ENCODE measurements around the gene SULT2B1. TPM values are rescaled to one million over a fixed set of nuclear protein-coding genes. Genes with fewer than 3 reads are reported as not detected.

The SULT2B1 gene
- total RNA-seq, 2 experiments from 2014 or later = 0.21 to 0.30 TPM

GRCh38 chr19:48554385-48555091 lies 2.6 kb downstream of the SULT2B1 start:
- ChIA-PET CTCF (no interaction called here), POLR2A (no interaction called here)
- H3K27ac Mint-ChIP-seq = peak overlapping the region; percentile 17

DNA sequence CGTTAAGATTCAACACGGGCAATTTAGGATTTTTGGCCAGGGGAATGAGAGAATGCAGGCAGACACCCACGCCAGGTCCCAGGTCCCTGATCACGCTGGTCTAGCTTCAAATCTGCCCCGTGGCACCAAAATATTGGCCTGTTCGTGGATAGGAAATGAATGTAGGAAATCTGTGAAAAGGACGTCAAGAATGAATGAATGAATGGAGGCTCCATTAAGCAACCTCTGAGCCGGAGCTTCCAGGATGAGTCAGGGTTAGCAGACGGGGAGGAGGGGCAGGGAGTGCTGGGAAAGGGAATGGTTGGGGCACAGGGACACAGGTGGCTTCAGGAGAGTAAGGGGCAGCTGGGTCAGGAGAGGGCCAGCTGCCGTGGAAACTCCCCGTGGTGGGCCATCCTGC lies 4.2 kb downstream of the SULT2B1 start:
- Mint-ChIP-seq H3K27me3 (peaks cover 4% of the 10 kb centered on the region), H3K36me3 (ENCODE audit: low read depth) (no peaks in the 10 kb centered on the region)
- CTCF ChIA-PET = no interaction called here

More at GRCh38 chr19:48554385-48555091, 2.6 kb downstream of the SULT2B1 start:
- peaks cover 3% of the 10 kb centered on the region for H3K4me1 Mint-ChIP-seq
- H3K4me3 Mint-ChIP-seq = no peak overlapping the region
- H3K36me3 Mint-ChIP-seq (ENCODE audit: low read depth) = no peaks in the 10 kb centered on the region
- H3K27me3 Mint-ChIP-seq = peaks cover 4% of the 10 kb centered on the region
- no peaks in the 10 kb centered on the region for H3K9me3 Mint-ChIP-seq
- DNase-seq = no peak

DNA sequence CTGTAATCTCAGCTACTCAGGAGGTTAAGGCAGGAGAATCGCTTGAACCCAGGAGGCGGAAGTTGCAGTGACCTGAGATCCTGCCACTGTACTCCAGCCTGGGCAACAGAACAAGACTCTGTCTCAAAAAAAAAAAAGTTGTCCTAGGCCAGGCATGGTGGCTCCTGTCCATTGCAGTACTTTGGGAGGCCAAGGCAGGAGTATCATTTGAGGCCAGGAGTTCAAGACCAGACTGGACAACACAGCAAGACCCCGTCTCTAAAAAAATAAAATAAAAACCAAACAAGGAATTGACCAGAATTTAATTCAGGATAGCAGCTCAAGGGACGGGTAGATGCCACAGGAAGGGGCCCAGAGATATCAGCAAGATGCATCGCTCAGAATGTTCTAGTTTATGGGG lies 4.9 kb downstream of the SULT2B1 start:
- CTCF ChIA-PET = interaction anchor here (0.6 to 0.8 kb wide), 2 partner anchors 11 to 27 kb away, joined by 3 to 6 read pairs; no protein-coding TSS in a partner anchor
- Mint-ChIP-seq H3K4me3 (no peak overlapping the region), H3K4me1 (peaks cover 3% of the 10 kb centered on the region), H3K27ac (no peak overlapping the region), H3K36me3 (ENCODE audit: low read depth) (no peaks in the 10 kb centered on the region), H3K27me3 (peaks cover 4% of the 10 kb centered on the region), H3K9me3 (no peaks in the 10 kb centered on the region)
- POLR2A ChIA-PET = no interaction called here
- DNase-seq = no peak

More for the DNA sequence above, 4.2 kb downstream of the SULT2B1 start:
- H3K4me3 Mint-ChIP-seq = no peak overlapping the region
- POLR2A ChIA-PET = no interaction called here
- no peak for DNase-seq
- no peaks in the 10 kb centered on the region for H3K9me3 Mint-ChIP-seq
- H3K27ac Mint-ChIP-seq = no peak overlapping the region
- peaks cover 3% of the 10 kb centered on the region for H3K4me1 Mint-ChIP-seq

- H3K27me3 Mint-ChIP-seq = peaks cover 4% of the 10 kb centered on the region
- H3K36me3 Mint-ChIP-seq (ENCODE audit: low read depth) = no peaks in the 10 kb centered on the region
- no peak for DNase-seq
Measured at GRCh38 chr19:48558018-48558684, 6.2 kb downstream of the SULT2B1 start.

DNA sequence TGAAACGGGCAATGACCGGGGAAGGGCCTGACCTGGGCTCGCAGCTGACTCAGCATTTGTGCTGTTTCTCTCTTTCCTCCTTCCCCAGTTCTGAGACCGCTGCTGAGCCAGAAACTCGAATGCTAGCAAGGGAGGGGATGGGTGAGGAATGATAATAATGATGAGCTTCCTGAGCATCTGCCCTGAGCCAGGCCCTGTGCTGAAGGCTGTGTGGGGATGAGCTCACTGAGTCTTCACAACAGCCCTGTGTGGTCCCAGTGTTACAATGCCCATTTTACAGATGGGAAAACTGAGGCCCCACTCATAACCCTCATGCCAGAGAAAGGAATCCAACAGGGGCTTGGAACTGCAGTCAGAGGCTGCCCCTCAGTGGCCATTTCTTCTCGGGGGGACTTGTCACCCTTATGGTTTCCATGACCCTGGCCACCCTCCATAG lies 8.1 kb downstream of the SULT2B1 start:
- Mint-ChIP-seq H3K4me3 (no peak overlapping the region), H3K27ac (no peak overlapping the region), H3K9me3 (no peaks in the 10 kb centered on the region), H3K4me1 (peaks cover 3% of the 10 kb centered on the region), H3K27me3 (peaks cover 4% of the 10 kb centered on the region), H3K36me3 (ENCODE audit: low read depth) (no peaks in the 10 kb centered on the region)
- POLR2A ChIA-PET = no interaction called here
- CTCF ChIA-PET = interaction anchor here (1.5 kb wide), 1 partner anchor 24 kb away, joined by 3 read pairs; no protein-coding TSS in a partner anchor
- no peak for DNase-seq

More at GRCh38 chr19:48558018-48558684, 6.2 kb downstream of the SULT2B1 start:
- no peak overlapping the region for H3K4me3 Mint-ChIP-seq
- POLR2A ChIA-PET = no interaction called here
- H3K4me1 Mint-ChIP-seq = peaks cover 3% of the 10 kb centered on the region
- no peak overlapping the region for H3K27ac Mint-ChIP-seq
- CTCF ChIA-PET = no interaction called here
- no peaks in the 10 kb centered on the region for H3K9me3 Mint-ChIP-seq

- H3K9me3 Mint-ChIP-seq = no peaks in the 10 kb centered on the region
- ChIA-PET POLR2A (no interaction called here), CTCF (no interaction called here)
- H3K4me1 Mint-ChIP-seq = peaks cover 3% of the 10 kb centered on the region
- peaks cover 4% of the 10 kb centered on the region for H3K27me3 Mint-ChIP-seq
- no peak overlapping the region for H3K4me3 Mint-ChIP-seq
- H3K36me3 Mint-ChIP-seq (ENCODE audit: low read depth) = no peaks in the 10 kb centered on the region
- DNase-seq = no peak
- H3K27ac Mint-ChIP-seq = no peak overlapping the region
Measured at GRCh38 chr19:48561412-48561811, 9.4 kb downstream of the SULT2B1 start.

- no peaks in the 10 kb centered on the region for H3K4me1 Mint-ChIP-seq
- peaks cover 4% of the 10 kb centered on the region for H3K27me3 Mint-ChIP-seq
- POLR2A ChIA-PET = no interaction called here
- CTCF ChIA-PET = no interaction called here
- H3K9me3 Mint-ChIP-seq = no peaks in the 10 kb centered on the region
- no peaks in the 10 kb centered on the region for H3K36me3 Mint-ChIP-seq (ENCODE audit: low read depth)
- no peak overlapping the region for H3K4me3 Mint-ChIP-seq
- no peak for DNase-seq
- no peak overlapping the region for H3K27ac Mint-ChIP-seq
Measured at GRCh38 chr19:48565090-48565489, 13.1 kb downstream of the SULT2B1 start.

GRCh38 chr19:48568345-48568886 lies 16.4 kb downstream of the SULT2B1 start:
- no peak for DNase-seq
- peaks cover 4% of the 10 kb centered on the region for H3K27me3 Mint-ChIP-seq
- ChIA-PET POLR2A (no interaction called here), CTCF (interaction anchor here (0.7 to 1.3 kb wide), 3 partner anchors 12 to 16 kb away, joined by 3 to 6 read pairs (median 4); no protein-coding TSS in a partner anchor)
- H3K27ac Mint-ChIP-seq = no peak overlapping the region
- H3K9me3 Mint-ChIP-seq = no peaks in the 10 kb centered on the region
- no peak overlapping the region for H3K4me3 Mint-ChIP-seq
- H3K36me3 Mint-ChIP-seq (ENCODE audit: low read depth) = no peaks in the 10 kb centered on the region
- H3K4me1 Mint-ChIP-seq = no peaks in the 10 kb centered on the region

DNA sequence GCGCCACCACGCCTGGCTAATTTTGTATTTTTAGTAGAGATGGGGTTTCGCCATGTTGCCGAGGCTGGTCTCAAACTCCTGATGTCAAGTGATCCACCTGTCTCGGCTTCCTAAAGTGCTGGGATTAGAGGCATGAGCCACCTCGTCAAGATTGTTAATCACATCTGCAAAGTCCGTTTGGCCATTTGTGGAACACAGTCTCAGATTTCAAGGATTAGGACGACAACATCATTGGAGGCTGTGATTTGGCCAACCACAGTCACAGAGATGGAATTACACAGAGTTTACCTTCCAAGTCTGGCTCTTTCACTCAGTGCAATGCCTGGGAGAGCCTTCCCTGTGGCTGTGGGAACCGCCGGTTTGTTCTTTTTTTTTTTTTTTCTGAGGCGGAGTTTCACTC lies 17.8 kb downstream of the SULT2B1 start:
- Mint-ChIP-seq H3K27me3 (peaks cover 4% of the 10 kb centered on the region), H3K27ac (no peak overlapping the region)
- POLR2A ChIA-PET = no interaction called here

GRCh38 chr19:48571378-48572162 lies 19.6 kb downstream of the SULT2B1 start:
- CTCF ChIA-PET = interaction anchor here (0.6 kb wide), 1 partner anchor 218 kb away, joined by 3 read pairs; no protein-coding TSS in a partner anchor
- POLR2A ChIA-PET = no interaction called here
- Mint-ChIP-seq H3K36me3 (ENCODE audit: low read depth) (no peaks in the 10 kb centered on the region), H3K9me3 (no peaks in the 10 kb centered on the region), H3K27ac (no peak overlapping the region), H3K4me1 (no peaks in the 10 kb centered on the region), H3K27me3 (peaks cover 4% of the 10 kb centered on the region), H3K4me3 (no peak overlapping the region)
- DNase-seq = no peak

More for the DNA sequence above, 17.8 kb downstream of the SULT2B1 start:
- DNase-seq = no peak
- H3K4me1 Mint-ChIP-seq = no peaks in the 10 kb centered on the region
- CTCF ChIA-PET = no interaction called here
- H3K36me3 Mint-ChIP-seq (ENCODE audit: low read depth) = no peaks in the 10 kb centered on the region
- H3K4me3 Mint-ChIP-seq = no peak overlapping the region
- no peaks in the 10 kb centered on the region for H3K9me3 Mint-ChIP-seq

- H3K27me3 Mint-ChIP-seq = peaks cover 2% of the 10 kb centered on the region
- CTCF ChIA-PET = interaction anchor here (0.6 to 1.9 kb wide), 3 partner anchors 11 to 1285 kb away, joined by 3 to 6 read pairs (median 4); no protein-coding TSS in a partner anchor
- no peak for DNase-seq
Measured at GRCh38 chr19:48573163-48573505, 21.2 kb downstream of the SULT2B1 start.

GRCh38 chr19:48575931-48576622 lies 24.1 kb downstream of the SULT2B1 start:
- no peak for DNase-seq
- ChIA-PET POLR2A (no interaction called here), CTCF (interaction anchor here (0.5 to 1.2 kb wide), 3 partner anchors 12 to 49 kb away, joined by 3 to 5 read pairs (median 4); no protein-coding TSS in a partner anchor)
- H3K9me3 Mint-ChIP-seq = no peaks in the 10 kb centered on the region
- no peaks in the 10 kb centered on the region for H3K4me1 Mint-ChIP-seq
- H3K27me3 Mint-ChIP-seq = no peaks in the 10 kb centered on the region
- no peak overlapping the region for H3K4me3 Mint-ChIP-seq
- no peak overlapping the region for H3K27ac Mint-ChIP-seq
- H3K36me3 Mint-ChIP-seq (ENCODE audit: low read depth) = no peaks in the 10 kb centered on the region

More at GRCh38 chr19:48573163-48573505, 21.2 kb downstream of the SULT2B1 start:
- POLR2A ChIA-PET = no interaction called here
- Mint-ChIP-seq H3K27ac (no peak overlapping the region), H3K4me3 (no peak overlapping the region), H3K36me3 (ENCODE audit: low read depth) (no peaks in the 10 kb centered on the region), H3K4me1 (no peaks in the 10 kb centered on the region), H3K9me3 (no peaks in the 10 kb centered on the region)
